ENCODE measurements around the gene SRA1. TPM values are rescaled to one million over a fixed set of nuclear protein-coding genes. Genes with fewer than 3 reads are reported as not detected.
"Not testable (repeated sequence)": the region's sequence is repeated elsewhere in the genome, so short reads cannot be mapped to it uniquely, and the experiment has no call there.

The SRA1 gene
- total RNA-seq, 4 donors from 2014 or later = 34.1 to 67.3 (median 40.6) TPM

- peak; percentile 46 to 87 for ATAC-seq
- Histone ChIP-seq H3K9me3 (no peaks in the 10 kb centered on the region), H3K36me3 (no peaks in the 10 kb centered on the region), H3K4me1 (peaks cover 8 to 13% of the 10 kb centered on the region in 2 donors), H3K27ac (peak overlapping the region in 2 of 4 donors; percentile 0 to 33), H3K4me3 (no peak overlapping the region), H3K27me3 (no peaks in the 10 kb centered on the region)
- in situ Hi-C loops (cut with MboI; ENCODE audit: low sequenced_read_pairs in 4 of 4) = loop anchor here in 1 of 4 donors (10.0 kb wide), 1 partner anchor 46 kb away; the partner anchor contains the start of genes CD14 and TMCO6
- no peak for DNase-seq
- intact Hi-C loops (cut with DNase I; ENCODE audit: low total_unique reads) = no loop called here
- TF ChIP-seq CTCF (IDR thresholded peaks at IDR 0.05 in 4 of 5, conservative IDR thresholded peaks at IDR 0.05 in 1 of 5) = no peak
These were observed 31.2 kb upstream of the SRA1 start for GRCh38 chr5:140588311-140589070.

- Histone ChIP-seq H3K4me3 (no peak overlapping the region), H3K36me3 (no peaks in the 10 kb centered on the region), H3K27me3 (no peaks in the 10 kb centered on the region), H3K4me1 (peaks cover 8 to 13% of the 10 kb centered on the region in 2 donors), H3K9me3 (no peaks in the 10 kb centered on the region), H3K27ac (no peak overlapping the region)
- DNase-seq (no peak), ATAC-seq (no peak)
- intact Hi-C loops (cut with DNase I; ENCODE audit: low total_unique reads) (no loop called here), in situ Hi-C loops (cut with MboI; ENCODE audit: low sequenced_read_pairs in 4 of 4) (loop anchor here in 1 of 4 donors (10.0 kb wide), 1 partner anchor 47 kb away; the partner anchor contains the start of genes CD14 and TMCO6)
- no peak for TF ChIP-seq CTCF (IDR thresholded peaks at IDR 0.05 in 4 of 5, conservative IDR thresholded peaks at IDR 0.05 in 1 of 5)
- no peak for TF ChIP-seq POLR2A (IDR thresholded peaks at IDR 0.05)
These were observed 30.2 kb upstream of the SRA1 start for GRCh38 chr5:140587495-140587894.

GRCh38 chr5:140579188-140579747, 22.0 kb upstream of the SRA1 start:
- TF ChIP-seq CTCF (IDR thresholded peaks at IDR 0.05 in 4 of 5, conservative IDR thresholded peaks at IDR 0.05 in 1 of 5) = peak in 1 of 5 experiments; percentile 16
- intact Hi-C loops (cut with DNase I; ENCODE audit: low total_unique reads) = not testable (repeated sequence)

GRCh38 chr5:140576776-140577201, 19.5 kb upstream of the SRA1 start:
- Histone ChIP-seq H3K4me3 (no peak overlapping the region), H3K27me3 (no peaks in the 10 kb centered on the region), H3K27ac (no peak overlapping the region), H3K9me3 (no peaks in the 10 kb centered on the region), H3K36me3 (no peaks in the 10 kb centered on the region), H3K4me1 (peaks cover 13% of the 10 kb centered on the region in 2 donors)
- intact Hi-C loops (cut with DNase I; ENCODE audit: low total_unique reads) = no loop called here
- no peak for TF ChIP-seq CTCF (IDR thresholded peaks at IDR 0.05 in 4 of 5, conservative IDR thresholded peaks at IDR 0.05 in 1 of 5)
- no peak for TF ChIP-seq POLR2A (IDR thresholded peaks at IDR 0.05)
- in situ Hi-C loops (cut with MboI; ENCODE audit: low sequenced_read_pairs in 4 of 4) = loop anchor here in 2 of 4 donors (5.0 to 10.0 kb wide), 2 partner anchors 56 to 58 kb away; partner anchors contain the start of genes CD14 (in 2 of the 2) and TMCO6 (in 1 of the 2)
- DNase-seq (no peak), ATAC-seq (no peak)

More at GRCh38 chr5:140579188-140579747, 22.0 kb upstream of the SRA1 start:
- H3K4me1 ChIP-seq, DNase-seq, H3K4me3 ChIP-seq, H3K36me3 ChIP-seq, ATAC-seq, H3K27me3 ChIP-seq, H3K27ac ChIP-seq, H3K9me3 ChIP-seq: not testable (repeated sequence)
- in situ Hi-C loops (cut with MboI; ENCODE audit: low sequenced_read_pairs in 4 of 4) = loop anchor here in 2 of 4 donors (5.0 to 10.0 kb wide), 2 partner anchors 53 to 56 kb away; partner anchors contain the start of genes CD14 (in 2 of the 2) and TMCO6 (in 1 of the 2)
